ENCODE results near the gene CLEC2A. TPM values are rescaled to one million over a fixed set of nuclear protein-coding genes. Genes with fewer than 3 reads are reported as not detected.

CLEC2A gene
- total and polyA plus RNA-seq, 4 donors: not detected

GRCh38 chr12:9925705-9926393, 6.3 kb downstream of the CLEC2A start:
- WGBS, 2 donors: 11 to 15% methylated on average over 5 of the region's 5 CpGs

GRCh38 chr12:9922429-9922828, 9.7 kb downstream of the CLEC2A start:
- H3K36me3 ChIP-seq (ENCODE audit: control insufficient read depth in 4 of 4, insufficient read depth in 4 of 4, low read length in 4 of 4): no peaks in the 10 kb centered on the region
- H3K9ac ChIP-seq (ENCODE audit: insufficient read depth in 1 of 2, low read length in 2 of 2): no peak overlapping the region
- no peak overlapping the region for H3K27ac ChIP-seq (ENCODE audit: low read depth in 1 of 2, low read length in 1 of 2)
- peaks cover 0 to 2% (median 0%) of the 10 kb centered on the region in 5 donors for H3K4me1 ChIP-seq (ENCODE audit: control insufficient read depth in 5 of 5, insufficient read depth in 5 of 5, low read length in 5 of 5)
- no peak for TF ChIP-seq CTCF (IDR thresholded peaks at IDR 0.05; ENCODE audit: control extremely low read depth, extremely low read depth)
- no peak overlapping the region for H3K4me3 ChIP-seq
- no peak for ATAC-seq (ENCODE audit: insufficient read depth, low FRiP score)
- H3K9me3 ChIP-seq (ENCODE audit: control insufficient read depth in 4 of 4, insufficient read depth in 3 of 4, low read length in 3 of 4): peaks cover 0 to 3% (median 0%) of the 10 kb centered on the region in 4 donors
- 93 to 97% methylated on average over 1 of the region's 1 CpG for WGBS, 2 donors
- no peaks in the 10 kb centered on the region for H3K27me3 ChIP-seq (ENCODE audit: control insufficient read depth in 3 of 3, insufficient read depth in 3 of 3, low read length in 2 of 3)
- DNase-seq: no peak

More at GRCh38 chr12:9925705-9926393, 6.3 kb downstream of the CLEC2A start:
- H3K4me3 ChIP-seq: no peak overlapping the region
- no peaks in the 10 kb centered on the region for H3K27me3 ChIP-seq (ENCODE audit: control insufficient read depth in 3 of 3, insufficient read depth in 3 of 3, low read length in 2 of 3)
- peaks cover 0 to 2% (median 0%) of the 10 kb centered on the region in 5 donors for H3K4me1 ChIP-seq (ENCODE audit: control insufficient read depth in 5 of 5, insufficient read depth in 5 of 5, low read length in 5 of 5)
- H3K27ac ChIP-seq (ENCODE audit: low read depth in 1 of 2, low read length in 1 of 2): no peak overlapping the region
- TF ChIP-seq CTCF (IDR thresholded peaks at IDR 0.05; ENCODE audit: control extremely low read depth, extremely low read depth): peak; percentile 39
- DNase-seq: peak; percentile 16 to 66 (median 59)
- H3K9ac ChIP-seq (ENCODE audit: insufficient read depth in 1 of 2, low read length in 2 of 2): peak overlapping the region in 1 of 2 donors; percentile 34
- H3K9me3 ChIP-seq (ENCODE audit: control insufficient read depth in 4 of 4, insufficient read depth in 3 of 4, low read length in 3 of 4): no peaks in the 10 kb centered on the region
- no peak for ATAC-seq (ENCODE audit: insufficient read depth, low FRiP score)
- no peaks in the 10 kb centered on the region for H3K36me3 ChIP-seq (ENCODE audit: control insufficient read depth in 4 of 4, insufficient read depth in 4 of 4, low read length in 4 of 4)

GRCh38 chr12:9920451-9920850, 11.7 kb downstream of the CLEC2A start:
- no peak for DNase-seq
- no peaks in the 10 kb centered on the region for H3K27me3 ChIP-seq (ENCODE audit: control insufficient read depth in 3 of 3, insufficient read depth in 3 of 3, low read length in 2 of 3)
- 68 to 89% methylated on average over 10 of the region's 10 CpGs for WGBS, 2 donors
- H3K36me3 ChIP-seq (ENCODE audit: control insufficient read depth in 4 of 4, insufficient read depth in 4 of 4, low read length in 4 of 4): no peaks in the 10 kb centered on the region
- no peaks in the 10 kb centered on the region for H3K4me1 ChIP-seq (ENCODE audit: control insufficient read depth in 5 of 5, insufficient read depth in 5 of 5, low read length in 5 of 5)
- H3K27ac ChIP-seq (ENCODE audit: low read depth in 1 of 2, low read length in 1 of 2): no peak overlapping the region
- ATAC-seq (ENCODE audit: insufficient read depth, low FRiP score): no peak
- H3K4me3 ChIP-seq: no peak overlapping the region
- TF ChIP-seq CTCF (IDR thresholded peaks at IDR 0.05; ENCODE audit: control extremely low read depth, extremely low read depth): no peak
- no peak overlapping the region for H3K9ac ChIP-seq (ENCODE audit: insufficient read depth in 1 of 2, low read length in 2 of 2)
- H3K9me3 ChIP-seq (ENCODE audit: control insufficient read depth in 4 of 4, insufficient read depth in 3 of 4, low read length in 3 of 4): peaks cover 0 to 3% (median 0%) of the 10 kb centered on the region in 4 donors
